HG03139 (cell line): ENCODE data around the gene SRR.
"Not testable (repeated sequence)": the region's sequence is repeated elsewhere in the genome, so short reads cannot be mapped to it uniquely, and the experiment has no call there.

Source experiments
- ATAC-seq: cut with Tn5 transposase; IDR thresholded peaks from one replicate; pipeline ENCODE4 v1.9.1; 2021; ENCODE audit not compliant: unreplicated experiment

The SRR gene

DNA sequence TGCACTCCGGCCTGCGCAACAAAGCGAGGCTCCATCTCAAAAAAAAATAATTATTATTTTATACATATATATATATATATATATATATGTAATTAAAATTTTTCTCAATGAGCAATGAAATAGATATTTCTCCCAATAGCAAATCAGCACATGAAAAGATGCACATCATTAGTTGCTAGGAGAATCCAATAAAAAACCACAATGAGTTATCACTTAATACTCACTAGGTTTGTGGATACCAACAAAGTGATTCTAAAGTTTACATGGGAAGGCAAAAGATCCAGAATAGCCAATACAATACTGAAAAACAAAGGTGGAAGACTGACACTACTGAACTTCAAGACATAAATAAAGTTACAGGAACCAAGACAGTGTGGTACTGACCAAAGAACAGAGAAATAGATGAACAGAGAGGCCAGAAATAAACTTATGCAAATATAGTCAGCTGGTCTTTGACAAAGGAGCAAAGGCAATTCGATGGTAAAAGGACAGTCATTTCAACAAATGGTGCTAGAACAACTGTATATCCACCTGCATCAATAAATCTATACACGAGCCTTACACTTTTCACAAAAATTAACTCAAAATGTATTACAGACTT, 13.8 kb upstream of the SRR start:
- no peak for ATAC-seq

DNA sequence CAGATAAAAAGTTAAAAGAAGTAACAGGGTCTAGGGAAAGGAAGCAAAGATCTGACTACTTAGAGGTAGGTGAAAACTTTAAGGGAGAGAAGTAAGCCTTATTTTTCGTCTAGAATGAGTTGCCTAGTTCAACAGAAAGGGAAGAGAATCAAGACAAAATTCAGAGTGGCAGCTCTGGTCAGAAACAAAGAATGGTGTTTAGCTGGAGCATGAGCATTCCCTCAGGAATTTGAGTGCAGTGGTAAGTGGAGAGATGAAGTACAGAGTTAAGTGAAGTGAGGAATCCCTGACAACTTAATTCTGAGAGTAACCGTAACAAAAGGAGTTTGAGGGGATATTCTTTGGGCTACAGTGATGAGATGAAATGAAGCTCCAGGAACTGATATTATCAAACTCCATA, 11.7 kb upstream of the SRR start:
- no peak for ATAC-seq

DNA sequence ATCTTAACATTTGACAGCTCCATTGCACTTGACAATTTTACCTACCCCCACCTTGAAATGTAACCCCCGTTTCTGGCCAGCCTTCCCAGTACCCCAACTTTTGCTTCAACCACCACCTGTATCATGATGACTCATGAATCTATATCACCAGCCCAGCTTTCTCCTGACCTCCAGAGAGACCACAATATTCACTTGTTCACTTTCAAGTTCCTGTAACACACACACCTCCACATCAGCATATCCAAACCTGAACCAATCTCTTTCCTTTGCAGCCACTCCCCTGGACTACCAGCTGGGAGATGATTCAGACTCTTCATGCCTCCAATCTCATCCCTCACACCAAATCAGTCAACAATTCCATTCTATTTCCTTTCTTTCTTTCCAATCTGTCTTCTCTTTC, 8.2 kb upstream of the SRR start:
- no peak for ATAC-seq

DNA sequence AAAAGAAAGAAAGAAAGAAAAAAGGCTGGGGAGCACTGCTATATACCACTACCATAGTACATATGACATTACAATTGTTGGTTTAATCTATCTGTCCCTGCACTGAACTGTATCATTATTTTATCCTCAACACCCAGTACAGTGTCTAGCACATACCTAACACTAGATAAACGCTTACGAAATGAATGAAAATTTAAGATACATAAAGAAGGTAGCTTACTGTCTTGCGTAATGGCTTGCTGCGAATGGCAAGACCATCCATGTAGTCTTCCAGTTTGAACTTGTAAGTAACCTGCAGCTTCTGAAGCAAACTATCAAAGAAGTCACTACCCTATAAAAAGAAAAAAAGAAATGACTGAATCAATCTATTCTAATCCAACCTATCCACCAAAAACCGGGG, 6.7 kb upstream of the SRR start:
- ATAC-seq = no peak

DNA sequence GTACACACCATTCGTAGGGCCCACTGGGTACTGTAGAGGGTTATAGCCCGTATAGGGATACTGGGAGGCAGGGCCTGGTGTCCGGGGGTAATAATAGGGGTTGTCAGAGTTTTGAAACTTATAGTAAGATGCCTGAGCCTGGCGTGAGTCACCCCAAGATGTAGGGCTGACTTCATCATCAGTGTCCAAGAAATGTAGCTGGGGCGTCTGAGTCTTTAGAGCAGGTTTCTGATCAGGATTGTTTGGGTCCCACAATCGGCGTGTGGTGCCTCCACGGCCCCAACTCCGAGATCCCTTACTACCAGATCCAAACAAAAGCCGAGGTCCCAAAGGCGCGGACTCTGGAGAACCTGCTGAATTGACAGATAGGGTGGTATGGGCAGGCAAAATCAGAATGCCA, 4.6 kb upstream of the SRR start:
- ATAC-seq = no peak

DNA sequence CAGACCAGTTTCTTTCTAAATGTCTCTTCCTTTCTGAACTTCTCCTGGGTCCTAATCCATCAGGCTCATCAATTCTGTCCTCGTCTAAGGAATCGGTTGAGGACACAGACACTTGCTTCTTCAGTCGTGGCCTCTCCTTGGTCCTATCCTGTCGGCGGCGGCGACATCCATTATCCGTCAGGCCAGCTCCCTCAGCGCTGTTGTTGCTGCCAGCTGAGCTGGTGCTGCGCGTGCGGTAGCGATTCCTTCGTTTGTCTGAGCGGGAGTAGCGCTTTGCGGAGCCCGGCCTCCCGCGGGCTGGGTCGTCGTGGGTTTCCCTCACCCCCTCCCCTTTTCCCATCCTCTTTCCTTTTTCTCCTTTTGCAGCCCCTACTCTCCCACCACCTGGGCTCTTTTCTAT, 4.0 kb upstream of the SRR start:
- ATAC-seq = no peak

DNA sequence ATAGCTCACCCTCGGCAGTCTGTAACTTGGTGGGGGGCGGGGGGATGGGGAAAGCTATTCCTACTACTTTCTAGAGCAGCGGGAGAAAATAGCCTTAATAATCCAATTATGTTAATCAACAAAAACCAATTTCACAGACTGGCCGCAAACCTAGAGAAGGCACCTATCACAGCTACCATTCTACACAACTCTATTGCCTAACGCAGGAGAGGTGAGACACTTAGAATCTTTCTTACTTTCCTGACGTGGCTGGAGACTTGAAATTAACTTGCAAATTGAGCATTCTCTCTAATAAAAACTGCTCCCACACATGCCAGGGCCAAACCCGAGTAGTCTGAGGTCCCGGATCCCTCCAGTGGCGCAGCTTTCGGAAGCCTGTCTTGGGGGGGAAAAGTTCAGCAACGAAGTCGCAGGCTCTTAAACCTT, 959 bp upstream of the SRR start:
- ATAC-seq = no peak

DNA sequence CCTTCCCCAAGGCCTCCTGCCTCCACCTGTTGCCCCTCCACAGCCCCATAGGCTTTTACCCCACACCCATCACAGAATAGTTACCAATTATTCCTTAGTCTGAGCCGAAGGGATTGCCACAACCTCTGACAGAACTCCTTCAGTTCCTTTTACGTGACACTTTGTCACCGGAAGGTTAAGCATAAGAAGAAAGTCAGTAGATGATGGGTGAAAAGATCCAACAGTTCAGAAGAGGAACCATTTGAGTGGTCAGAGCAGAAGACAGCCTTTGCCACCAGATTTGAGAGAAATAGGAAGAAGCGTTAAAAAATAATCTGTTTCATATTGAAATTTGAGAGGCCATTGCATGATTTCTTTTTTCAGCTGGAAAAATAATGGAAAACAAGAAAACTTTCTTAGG, 1.2 kb downstream of the SRR start:
- no peak for ATAC-seq

DNA sequence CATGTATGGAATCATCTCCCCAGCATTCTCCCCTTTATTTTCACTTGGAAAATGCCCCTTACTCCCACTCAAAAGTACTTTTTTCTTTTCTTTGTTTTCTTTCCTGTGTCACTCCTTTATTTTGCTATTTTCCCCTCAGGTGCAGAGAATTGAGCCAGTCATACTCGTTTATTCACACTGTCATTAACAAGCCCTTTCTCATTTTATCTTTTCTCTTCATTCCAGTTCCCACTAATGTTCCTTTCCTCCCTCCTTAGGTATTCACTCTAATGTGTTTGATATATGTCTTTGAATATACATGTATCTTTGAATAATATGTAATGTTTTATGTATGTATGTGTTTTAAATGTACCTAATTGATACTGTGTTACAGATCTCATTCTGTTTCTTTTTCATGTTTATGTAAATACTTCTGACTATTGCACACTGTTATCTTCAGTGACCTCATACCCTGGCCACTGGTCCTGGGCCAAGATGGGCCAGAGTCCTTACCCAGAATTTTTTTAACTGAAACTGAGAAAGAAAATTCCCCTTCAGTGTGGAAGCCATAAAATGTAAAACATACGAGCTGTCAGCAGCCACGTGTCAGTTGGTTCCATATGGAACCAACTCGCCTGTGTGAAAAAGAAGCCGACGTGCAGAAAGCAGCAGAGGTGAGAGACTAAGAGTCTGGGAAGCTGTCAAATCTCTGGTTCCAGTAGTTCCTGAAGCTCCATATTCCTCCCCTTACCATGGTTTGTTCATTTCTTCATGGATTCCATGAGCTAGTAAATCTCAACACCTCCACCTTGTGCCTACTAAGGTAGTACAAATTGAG, 5.8 kb downstream of the SRR start:
- ATAC-seq = no peak

DNA sequence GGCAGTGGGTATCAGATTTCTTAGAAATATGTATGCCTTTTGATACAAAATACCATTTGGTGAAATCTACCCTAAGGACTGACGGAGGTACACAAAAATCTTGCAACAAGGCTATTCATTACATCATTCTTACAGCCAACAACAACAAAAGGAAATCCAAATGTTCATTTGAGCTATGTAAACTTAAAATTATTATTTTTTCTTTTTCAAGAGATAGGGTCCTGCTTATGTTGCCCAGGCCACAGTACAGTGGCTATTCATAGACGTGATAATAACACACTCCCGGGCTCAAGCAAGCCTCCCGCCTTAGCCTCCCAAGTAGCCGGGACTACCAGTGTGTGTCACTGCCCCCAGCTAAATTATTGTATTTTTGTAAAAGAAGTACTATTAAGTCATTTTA, 9.0 kb downstream of the SRR start:
- ATAC-seq = no peak

DNA sequence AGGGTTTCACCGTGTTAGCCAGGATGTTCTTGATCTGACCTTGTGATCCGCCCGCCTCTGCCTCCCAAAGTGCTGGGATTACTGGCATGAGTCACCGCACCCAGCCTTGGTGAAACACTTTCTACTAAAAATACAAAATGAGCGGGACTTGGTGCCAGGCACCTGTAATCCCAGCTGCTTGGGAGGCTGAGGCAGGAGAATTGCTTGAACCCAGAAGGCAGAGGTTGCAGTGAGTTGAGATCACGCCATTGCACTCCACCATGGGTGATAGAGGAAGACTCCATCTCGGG, 13.1 kb downstream of the SRR start:
- ATAC-seq = not testable (repeated sequence)

DNA sequence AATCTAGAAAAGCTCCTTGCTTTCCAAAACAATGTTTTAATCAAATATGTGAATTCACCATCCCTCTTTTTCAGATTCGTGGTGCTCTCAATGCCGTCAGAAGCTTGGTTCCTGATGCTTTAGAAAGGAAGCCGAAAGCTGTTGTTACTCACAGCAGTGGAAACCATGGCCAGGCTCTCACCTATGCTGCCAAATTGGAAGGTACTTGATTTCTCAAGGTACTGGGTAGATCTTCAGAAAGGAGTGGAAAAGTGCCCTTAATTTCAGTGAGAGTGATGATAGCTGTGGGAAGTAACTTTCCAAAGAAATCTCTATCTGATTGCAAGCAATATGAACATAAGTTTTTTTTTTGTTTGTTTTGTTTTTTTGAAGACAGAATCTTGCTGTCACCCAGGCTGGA, 14.0 kb downstream of the SRR start:
- ATAC-seq = no peak

DNA sequence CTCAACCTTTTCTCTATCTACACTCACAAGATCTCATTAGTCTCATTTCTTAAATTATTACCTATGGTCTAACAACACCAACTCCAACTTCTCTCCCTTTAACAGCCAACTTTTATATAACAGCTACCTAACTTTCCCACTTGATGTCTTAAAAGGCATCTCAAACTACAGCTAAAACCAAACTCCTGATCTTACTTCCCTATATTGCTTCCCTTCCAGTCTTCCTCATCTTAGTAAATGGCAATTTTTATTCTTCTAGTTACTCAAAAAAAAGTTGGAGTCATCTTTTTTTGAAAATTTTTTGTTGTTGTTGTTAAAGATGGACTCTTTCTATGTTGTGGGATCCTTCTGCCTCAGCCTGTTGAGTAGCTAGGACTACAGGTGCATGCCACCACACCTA, 15.3 kb downstream of the SRR start:
- ATAC-seq = no peak

DNA sequence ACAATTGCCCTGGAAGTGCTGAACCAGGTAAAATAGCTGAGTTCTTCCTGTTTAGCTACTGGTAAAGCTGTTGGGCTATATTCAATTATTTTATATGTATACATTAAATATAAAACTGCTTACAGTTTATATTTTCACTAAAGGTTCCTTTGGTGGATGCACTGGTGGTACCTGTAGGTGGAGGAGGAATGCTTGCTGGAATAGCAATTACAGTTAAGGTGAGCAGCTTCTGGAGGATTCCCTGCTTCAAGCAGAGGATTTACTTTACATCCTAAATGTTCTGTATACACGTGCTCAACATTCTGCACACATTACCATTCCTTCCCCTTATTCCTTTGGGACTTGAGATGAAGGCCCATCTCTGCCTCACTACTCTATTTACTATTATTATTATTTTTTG, 17.6 kb downstream of the SRR start:
- ATAC-seq = no peak

DNA sequence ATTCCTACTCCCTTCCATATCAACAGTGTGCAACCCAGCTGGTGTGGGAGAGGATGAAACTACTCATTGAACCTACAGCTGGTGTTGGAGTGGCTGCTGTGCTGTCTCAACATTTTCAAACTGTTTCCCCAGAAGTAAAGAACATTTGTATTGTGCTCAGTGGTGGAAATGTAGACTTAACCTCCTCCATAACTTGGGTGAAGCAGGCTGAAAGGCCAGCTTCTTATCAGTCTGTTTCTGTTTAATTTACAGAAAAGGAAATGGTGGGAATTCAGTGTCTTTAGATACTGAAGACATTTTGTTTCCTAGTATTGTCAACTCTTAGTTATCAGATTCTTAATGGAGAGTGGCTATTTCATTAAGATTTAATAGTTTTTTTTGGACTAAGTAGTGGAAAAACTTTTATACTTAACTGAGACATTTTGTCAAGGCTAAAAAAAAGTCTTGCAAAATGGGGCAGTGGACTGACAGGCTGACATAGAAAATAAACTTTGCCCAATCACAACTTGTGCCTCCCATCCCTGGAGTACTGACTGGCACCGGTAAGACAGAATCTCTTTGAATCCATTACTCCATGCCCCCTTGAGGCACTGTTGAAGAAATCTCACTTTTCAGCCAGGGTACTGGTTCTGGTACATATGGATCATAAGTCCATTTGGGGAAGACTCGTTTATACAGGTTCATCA, 20.0 kb downstream of the SRR start:
- no peak for ATAC-seq

DNA sequence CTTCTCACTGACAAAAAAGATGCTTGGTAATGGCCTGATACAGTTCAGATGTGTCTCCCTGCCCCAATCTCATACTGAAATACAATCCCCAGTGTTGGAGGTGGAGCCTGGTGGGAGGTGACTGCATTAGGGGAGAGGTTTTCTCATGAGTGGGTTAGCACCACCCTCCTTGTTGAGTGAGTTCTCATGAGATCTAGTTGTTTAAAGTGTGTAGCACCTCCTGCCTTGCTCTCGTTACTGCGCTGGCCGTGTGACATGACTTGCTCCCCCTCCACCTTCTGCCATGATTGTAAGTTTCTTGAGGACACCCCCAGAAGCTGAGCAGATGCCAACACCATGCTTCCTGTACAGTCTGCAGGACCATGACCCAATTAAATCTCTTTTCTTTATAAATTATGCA, 27.6 kb downstream of the SRR start:
- no peak for ATAC-seq

DNA sequence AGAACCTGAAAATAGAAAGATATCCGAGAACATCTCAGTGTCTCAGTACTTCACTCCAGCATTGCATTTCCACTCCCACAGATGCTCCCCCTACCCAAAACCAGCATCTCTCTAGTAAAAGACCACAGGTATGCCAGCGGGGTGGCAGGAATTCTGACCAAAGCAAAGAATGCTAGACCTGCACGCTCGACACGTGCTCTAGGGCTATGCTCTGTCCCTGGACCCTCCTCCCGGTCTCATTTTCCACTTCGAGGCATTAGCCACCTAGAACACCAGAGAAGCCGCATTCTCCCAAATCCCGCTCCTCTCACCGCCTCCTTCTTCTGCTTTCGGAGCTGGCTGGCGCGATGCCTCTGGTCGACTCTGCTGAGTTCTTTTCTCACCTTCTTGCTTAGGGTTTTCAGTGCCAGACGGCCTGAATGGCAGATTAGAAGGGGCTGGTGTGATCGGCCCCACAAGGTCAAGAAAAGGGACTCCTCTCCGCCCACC, 32.0 kb downstream of the SRR start:
- ATAC-seq = no peak

DNA sequence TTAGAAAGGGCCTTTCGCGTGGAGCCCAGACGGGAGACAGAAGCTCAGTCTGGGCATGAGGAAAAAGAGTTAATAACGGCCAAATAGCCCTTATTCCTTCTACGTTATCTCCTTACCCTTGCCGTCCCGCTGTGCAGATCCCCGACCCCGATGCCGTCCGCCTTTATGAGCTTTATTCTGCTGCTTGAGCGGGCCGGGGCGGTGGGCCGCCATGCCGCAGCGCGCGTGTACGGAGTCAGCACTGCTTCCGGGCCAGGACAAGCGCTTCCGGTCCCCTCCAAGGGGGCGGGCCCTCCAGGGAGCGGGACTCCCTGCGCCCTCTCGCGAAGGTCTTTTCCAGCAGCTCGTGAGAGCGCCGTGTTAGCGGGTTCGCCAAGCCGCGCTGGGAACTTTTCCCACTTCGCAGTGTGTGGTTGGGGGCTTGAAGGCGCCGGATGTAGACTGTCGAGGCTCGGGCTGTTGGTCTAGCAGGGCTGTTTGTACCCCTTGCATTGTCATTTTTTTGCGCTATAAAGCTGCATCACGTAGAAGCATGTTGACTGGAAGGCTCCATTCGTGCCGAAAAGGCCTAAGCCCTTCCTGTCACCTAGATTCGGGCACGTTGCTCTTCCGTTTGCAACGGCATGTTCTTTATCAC, 32.6 kb downstream of the SRR start, which contains the start of gene TSR1:
Gene TSR1 (minus strand): TSS at position 243 of the 637 bp plus-strand sequence. CDS start 30 bp downstream, at position 213.
- peak; percentile 66 for ATAC-seq

DNA sequence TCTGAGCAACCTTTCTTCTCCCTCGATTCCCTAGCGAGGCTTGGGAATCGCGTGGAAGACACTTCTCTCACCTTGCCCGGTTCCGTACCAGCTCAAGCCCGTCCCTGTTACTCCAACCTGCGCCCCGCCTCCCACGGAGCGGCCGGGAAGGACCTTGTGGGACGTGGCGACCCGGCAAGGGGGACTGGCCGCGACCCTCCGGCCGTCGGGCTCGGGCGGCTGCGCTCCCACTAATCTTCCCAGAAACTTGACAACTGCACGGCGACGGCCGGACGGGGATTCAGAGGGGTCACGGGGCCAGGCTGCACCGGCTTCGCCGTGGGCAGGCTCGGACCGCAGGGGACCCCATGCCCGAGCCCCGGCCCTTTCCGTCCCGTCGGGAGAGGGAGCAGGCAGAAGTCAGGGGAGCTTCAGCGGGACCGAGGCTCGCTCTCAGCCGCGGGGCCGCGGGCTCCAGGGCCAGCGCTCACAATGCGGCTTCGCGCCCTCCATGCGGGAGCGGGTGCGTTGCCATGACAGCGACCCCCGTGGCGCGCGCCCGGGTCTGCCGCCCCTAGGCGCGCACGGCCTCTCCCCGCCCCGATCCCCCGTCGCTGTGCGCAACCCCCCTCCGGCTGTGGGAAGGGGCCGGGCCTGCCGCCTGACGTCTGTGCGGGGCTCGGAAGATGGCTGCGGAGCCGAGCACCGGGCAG, 33.2 kb downstream of the SRR start, which contains the start of gene SGSM2:
Gene SGSM2 (plus strand): TSS at position 650 of the 692 bp plus-strand sequence. CDS start 188 bp downstream, outside the sequence.
- no peak for ATAC-seq

DNA sequence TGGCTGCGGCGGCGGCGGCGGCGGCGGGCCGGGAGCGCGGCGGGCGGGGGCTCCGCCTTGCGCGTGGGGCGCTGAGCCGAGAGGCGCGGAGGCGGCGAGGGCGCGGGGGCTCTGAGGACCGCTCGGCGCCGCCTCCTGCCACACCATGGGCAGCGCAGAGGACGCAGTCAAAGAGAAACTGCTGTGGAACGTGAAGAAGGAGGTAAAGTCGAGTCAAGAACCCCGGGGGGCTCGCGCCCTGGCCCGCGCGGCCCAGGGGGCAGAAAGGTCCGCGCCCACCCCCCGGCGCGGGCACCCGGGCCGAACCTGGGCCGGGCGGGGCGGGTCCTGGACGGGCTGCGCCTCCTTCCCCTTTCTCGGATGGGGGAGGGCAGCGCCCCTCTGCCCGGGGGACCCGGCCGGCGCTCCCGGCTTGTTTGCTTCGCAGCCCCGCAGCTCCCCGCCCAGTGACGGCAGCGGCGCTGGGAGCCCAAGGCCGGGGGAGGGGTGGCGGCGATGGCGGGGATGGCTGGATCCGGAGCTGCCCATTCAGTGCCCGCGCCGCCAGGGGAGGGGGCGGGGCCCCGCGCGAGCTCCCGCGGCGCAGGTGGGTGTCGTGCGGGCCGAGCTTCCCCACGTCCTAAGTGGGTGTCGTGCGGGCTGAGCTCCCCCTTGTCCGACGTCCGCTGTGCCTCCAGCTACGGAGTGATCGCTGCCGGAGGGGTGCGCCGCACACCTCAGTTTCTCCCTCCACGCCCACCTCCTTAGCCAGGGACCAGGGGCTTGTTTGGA, 34.0 kb downstream of the SRR start:
- no peak for ATAC-seq
